A673 (cell line): ENCODE measurements around the gene MEGF11. TPM values are rescaled to one million over a fixed set of nuclear protein-coding genes. Genes with fewer than 3 reads are reported as not detected.

Experiments used
- BruUV-seq: library from RNA; stranded (reverse); fragments of 400-500 nt; replicated peaks from 2 replicates; lab custom pipeline; 2021; lab: Mats Ljungman, UMichigan
- CTCF ChIA-PET: fragments of 300-600 bp; sonication (Branson Sonifier 250); formaldehyde crosslinking; loops from one replicate; lab custom pipeline; 2022; ENCODE audit warnings: antibody characterized with exemption; lab: Charles Lee
- POLR2A ChIA-PET: fragments of 300-600 bp; sonication (Branson Sonifier 250); formaldehyde crosslinking; loops from one replicate; lab custom pipeline; 2022; ENCODE audit warnings: antibody characterized with exemption; ENCODE audit not compliant: low non-redundant PET; lab: Charles Lee
- DNase-seq: peaks from one replicate; pipeline ENCODE4 v3.0.0-alpha.2; 2015; ENCODE audit warnings: low spot score
- H3K27ac ChIP-seq: fragments of 200-600 bp; sonication (generic); 2 replicates; pipeline ENCODE4 v1.5.1; 2016; ENCODE audit warnings: mixed run types, low read depth, mild to moderate bottlenecking, mixed read lengths, antibody characterized with exemption, low read length; ENCODE audit not compliant: poor library complexity, severe bottlenecking
- H3K27me3 ChIP-seq: fragments of 200-600 bp; sonication (generic); replicated peaks from 2 replicates; pipeline ENCODE4 v1.6.1; 2017; ENCODE audit warnings: mixed run types, low read depth, mild to moderate bottlenecking, mixed read lengths, antibody characterized with exemption, low read length; ENCODE audit not compliant: insufficient read depth, poor library complexity
- H3K36me3 ChIP-seq: fragments of 200-600 bp; sonication (generic); 2 replicates; pipeline ENCODE4 v1.6.1; 2016; ENCODE audit warnings: mixed run types, mild to moderate bottlenecking, mixed read lengths, antibody characterized with exemption, low read length; ENCODE audit not compliant: insufficient read depth, poor library complexity, severe bottlenecking
- H3K4me1 ChIP-seq: fragments of 200-600 bp; sonication (generic); 2 replicates; pipeline ENCODE4 v1.6.1; 2017; ENCODE audit warnings: mixed run types, mild to moderate bottlenecking, mixed read lengths, antibody characterized with exemption, low read length; ENCODE audit not compliant: insufficient read depth, poor library complexity, severe bottlenecking
- H3K4me3 ChIP-seq: fragments of 200-600 bp; sonication (generic); 2 replicates; pipeline ENCODE4 v1.5.1; 2016; ENCODE audit warnings: low read depth, mixed run types, mild to moderate bottlenecking, mixed read lengths, low read length; ENCODE audit not compliant: poor library complexity, severe bottlenecking
- H3K9me3 ChIP-seq: fragments of 200-600 bp; sonication (generic); 2 replicates; pipeline ENCODE4 v1.6.1; 2016; ENCODE audit warnings: mixed run types, low read depth, mild to moderate bottlenecking, mixed read lengths, antibody characterized with exemption, low read length; ENCODE audit not compliant: poor library complexity, severe bottlenecking
- EZH2 ChIP-seq: fragments of 200-600 bp; sonication (generic); IDR thresholded peaks from 2 replicates; pipeline ENCODE4 v1.6.1; 2017; ENCODE audit warnings: borderline replicate concordance, low read depth, mild to moderate bottlenecking, mixed read lengths, antibody characterized with exemption, low read length; ENCODE audit not compliant: poor library complexity, severe bottlenecking
- intact Hi-C: fragments of 100-400 bp; cut with micrococcal nuclease; formaldehyde crosslinking; loops from one replicate; pipeline ENCODE4 v1.10.0; 2022; ENCODE audit not compliant: unreplicated experiment
- total RNA-seq: library from RNA; stranded (reverse); gene quantifications from 2 replicates; pipeline ENCODE4 v1.2.3, GENCODE V29; 2021
- TF ChIP-seq, protein P1 (sequence below): fragments of 300-800, 200-600 bp; sonication (generic); conservative IDR thresholded peaks from 2 replicates; pipeline ENCODE4 v1.5.1; 2017; ENCODE audit warnings: low read depth, mild to moderate bottlenecking, antibody characterized with exemption, low read length, moderate library complexity, mixed read lengths

MEGF11 gene
- total RNA-seq, 1 experiment from 2014 or later: 0.43 TPM

GRCh38 chr15:66024116-66024515 is 229.4 kb downstream of the MEGF11 start:
- Histone ChIP-seq H3K27me3 (peaks cover 2% of the 10 kb centered on the region), H3K4me1 (peaks cover 5% of the 10 kb centered on the region), H3K4me3 (no peak overlapping the region), H3K36me3 (no peaks in the 10 kb centered on the region), H3K9me3 (no peaks in the 10 kb centered on the region), H3K27ac (no peak overlapping the region)
- TF ChIP-seq, protein P1, sequence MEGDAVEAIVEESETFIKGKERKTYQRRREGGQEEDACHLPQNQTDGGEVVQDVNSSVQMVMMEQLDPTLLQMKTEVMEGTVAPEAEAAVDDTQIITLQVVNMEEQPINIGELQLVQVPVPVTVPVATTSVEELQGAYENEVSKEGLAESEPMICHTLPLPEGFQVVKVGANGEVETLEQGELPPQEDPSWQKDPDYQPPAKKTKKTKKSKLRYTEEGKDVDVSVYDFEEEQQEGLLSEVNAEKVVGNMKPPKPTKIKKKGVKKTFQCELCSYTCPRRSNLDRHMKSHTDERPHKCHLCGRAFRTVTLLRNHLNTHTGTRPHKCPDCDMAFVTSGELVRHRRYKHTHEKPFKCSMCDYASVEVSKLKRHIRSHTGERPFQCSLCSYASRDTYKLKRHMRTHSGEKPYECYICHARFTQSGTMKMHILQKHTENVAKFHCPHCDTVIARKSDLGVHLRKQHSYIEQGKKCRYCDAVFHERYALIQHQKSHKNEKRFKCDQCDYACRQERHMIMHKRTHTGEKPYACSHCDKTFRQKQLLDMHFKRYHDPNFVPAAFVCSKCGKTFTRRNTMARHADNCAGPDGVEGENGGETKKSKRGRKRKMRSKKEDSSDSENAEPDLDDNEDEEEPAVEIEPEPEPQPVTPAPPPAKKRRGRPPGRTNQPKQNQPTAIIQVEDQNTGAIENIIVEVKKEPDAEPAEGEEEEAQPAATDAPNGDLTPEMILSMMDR: no peak
- TF ChIP-seq EZH2: no peak
- intact Hi-C loops: no loop called here
- BruUV-seq: no TSS peak
- CTCF ChIA-PET: no interaction called here
- POLR2A ChIA-PET: no interaction called here
- DNase-seq: no peak

DNA sequence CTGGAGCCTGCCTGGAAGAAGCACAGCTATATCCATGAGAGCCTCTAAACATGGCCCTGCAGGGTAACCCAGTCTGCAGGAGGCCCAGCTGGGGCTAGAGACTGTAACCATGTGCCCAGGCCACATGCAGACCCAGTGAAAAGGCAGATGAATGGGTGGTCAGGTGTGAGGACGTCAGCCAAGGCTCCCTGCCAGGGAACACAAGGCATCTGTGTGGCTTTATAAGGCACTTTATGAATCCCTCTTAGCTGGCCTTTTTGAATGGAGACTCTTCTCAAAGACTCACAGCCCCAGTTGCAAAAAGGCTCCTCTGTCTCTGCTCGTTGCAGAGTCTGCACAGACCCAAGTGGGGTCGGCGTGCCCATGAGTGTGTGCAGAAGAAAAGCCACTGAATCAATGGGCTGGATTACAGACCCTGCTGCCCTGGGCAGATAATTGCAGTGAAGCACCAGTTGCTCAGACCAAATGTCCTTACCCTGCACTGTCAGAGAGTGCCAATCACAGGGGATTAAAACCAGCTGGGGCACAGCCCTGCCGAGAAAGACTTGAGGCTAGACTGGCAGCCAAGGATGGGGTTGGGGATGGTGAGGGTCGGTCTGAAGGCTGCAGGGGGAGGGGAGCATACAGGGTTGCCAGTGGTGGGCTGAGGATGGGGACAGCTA is 230.1 kb downstream of the MEGF11 start:
- BruUV-seq: no TSS peak
- peaks cover 11% of the 10 kb centered on the region for H3K4me1 ChIP-seq
- no peaks in the 10 kb centered on the region for H3K9me3 ChIP-seq
- TF ChIP-seq EZH2: no peak
- TF ChIP-seq, protein P1: no peak
- intact Hi-C loops: no loop called here
- H3K27me3 ChIP-seq: no peaks in the 10 kb centered on the region
- POLR2A ChIA-PET: no interaction called here
- no peak overlapping the region for H3K4me3 ChIP-seq
- CTCF ChIA-PET: interaction anchor here (0.6 kb wide), 1 partner anchor 507 kb away, joined by 12 read pairs; no protein-coding TSS in a partner anchor
- no peaks in the 10 kb centered on the region for H3K36me3 ChIP-seq
- H3K27ac ChIP-seq: no peak overlapping the region
- no peak for DNase-seq

GRCh38 chr15:66022163-66022525 is 231.4 kb downstream of the MEGF11 start:
- ChIA-PET POLR2A (no interaction called here), CTCF (no interaction called here)
- no peaks in the 10 kb centered on the region for H3K36me3 ChIP-seq
- TF ChIP-seq EZH2: no peak
- TF ChIP-seq, protein P1: no peak
- intact Hi-C loops: no loop called here
- peaks cover 11% of the 10 kb centered on the region for H3K4me1 ChIP-seq
- DNase-seq: no peak
- no peak overlapping the region for H3K27ac ChIP-seq
- no peak overlapping the region for H3K4me3 ChIP-seq
- no TSS peak for BruUV-seq
- no peaks in the 10 kb centered on the region for H3K27me3 ChIP-seq
- no peaks in the 10 kb centered on the region for H3K9me3 ChIP-seq
